GM18867 (cell line): ENCODE data around the gene NPTX1.

Source experiments
- ATAC-seq: cut with Tn5 transposase; IDR thresholded peaks from one replicate; pipeline ENCODE4 v1.9.1; 2021; ENCODE audit warnings: mild to moderate bottlenecking, moderate library complexity; ENCODE audit not compliant: unreplicated experiment

NPTX1 gene

DNA sequence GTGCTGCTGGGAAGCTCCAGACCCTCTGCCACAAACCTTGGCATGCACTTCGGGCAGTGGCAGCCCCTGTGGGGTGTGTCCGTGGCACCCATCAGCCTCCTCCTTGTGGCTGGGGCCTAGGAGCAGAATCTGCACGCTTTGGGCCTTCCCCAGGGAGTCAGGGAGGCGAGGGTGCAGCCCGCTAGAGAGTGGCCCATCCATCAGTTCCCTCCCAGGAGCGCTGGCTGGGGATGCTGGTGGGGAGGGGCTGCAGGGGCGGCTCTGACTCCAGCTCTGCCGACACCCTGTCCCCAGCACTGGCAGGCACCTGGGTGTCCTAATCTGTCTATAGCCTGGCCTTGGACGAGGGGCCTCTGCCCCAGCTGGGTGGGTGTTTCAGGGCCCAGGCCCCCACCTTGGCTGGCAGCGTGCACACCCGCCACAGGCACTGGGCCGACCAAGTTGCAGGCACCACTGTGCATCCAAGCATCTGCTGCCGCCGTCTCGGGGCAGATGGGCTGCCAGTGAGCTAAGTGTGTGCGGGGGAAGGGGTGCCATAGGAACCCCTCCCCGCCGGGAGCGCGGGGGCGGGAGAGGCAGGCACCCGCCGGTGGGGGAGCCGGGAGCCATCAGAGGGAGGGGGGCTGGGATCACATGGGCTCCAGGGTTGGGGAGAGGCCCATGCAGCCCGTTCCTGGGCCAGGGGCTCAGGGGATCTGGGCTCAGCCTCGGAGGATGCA is 31.2 kb downstream of the NPTX1 start:
- no peak for ATAC-seq

DNA sequence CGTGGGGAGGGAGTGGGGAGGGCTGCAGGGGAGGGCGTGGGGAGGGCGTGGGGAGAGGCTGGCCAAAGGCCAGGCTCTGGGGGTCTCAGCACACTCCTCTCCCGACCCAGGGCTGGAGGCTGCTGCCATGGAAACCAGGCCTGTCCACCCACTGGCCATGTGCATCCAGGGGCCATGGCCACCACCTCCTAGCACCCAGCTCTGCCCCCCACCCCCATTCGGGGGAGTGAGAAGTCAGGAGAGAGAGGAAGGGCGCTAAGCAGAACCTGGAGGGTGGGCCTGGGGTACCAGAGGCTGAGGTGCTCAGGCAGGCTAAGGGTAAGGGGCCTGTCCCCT is 31.8 kb downstream of the NPTX1 start:
- ATAC-seq = no peak

DNA sequence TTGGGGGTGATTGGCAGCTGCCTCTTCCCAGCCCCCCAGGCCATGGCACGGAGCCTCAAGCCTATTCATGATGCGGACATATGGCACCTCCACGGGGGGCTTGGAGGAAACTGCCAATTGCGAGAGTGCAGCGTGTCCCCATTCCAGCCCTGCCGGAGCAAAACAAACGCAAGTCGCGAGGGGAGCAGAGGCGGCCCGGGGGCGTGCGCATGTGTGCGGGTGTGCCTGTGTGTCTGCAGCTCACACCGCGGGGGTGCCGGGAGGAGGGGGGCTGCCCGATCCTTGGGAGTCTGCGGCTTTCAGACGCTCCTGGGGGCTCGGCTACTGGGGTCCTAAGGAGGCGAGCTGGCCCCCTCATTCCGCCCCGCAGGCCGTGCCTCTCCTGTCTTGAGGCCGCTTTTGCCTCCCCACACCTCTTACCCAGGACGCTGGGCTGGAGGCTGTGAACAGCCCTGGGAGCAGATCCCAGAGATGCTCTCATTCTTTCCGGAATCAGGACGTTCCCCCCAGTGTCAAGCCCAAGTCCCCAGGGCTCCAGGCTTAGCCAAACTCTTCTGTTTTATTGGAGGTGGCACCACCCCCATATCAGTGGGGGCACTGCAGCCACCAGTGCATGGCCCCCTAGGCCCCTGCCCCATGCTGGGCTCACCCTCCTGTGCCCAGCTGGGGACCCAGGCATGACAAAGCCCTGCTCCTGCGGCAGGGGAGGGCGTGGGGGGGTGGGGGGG is 32.3 kb downstream of the NPTX1 start:
- ATAC-seq = no peak

DNA sequence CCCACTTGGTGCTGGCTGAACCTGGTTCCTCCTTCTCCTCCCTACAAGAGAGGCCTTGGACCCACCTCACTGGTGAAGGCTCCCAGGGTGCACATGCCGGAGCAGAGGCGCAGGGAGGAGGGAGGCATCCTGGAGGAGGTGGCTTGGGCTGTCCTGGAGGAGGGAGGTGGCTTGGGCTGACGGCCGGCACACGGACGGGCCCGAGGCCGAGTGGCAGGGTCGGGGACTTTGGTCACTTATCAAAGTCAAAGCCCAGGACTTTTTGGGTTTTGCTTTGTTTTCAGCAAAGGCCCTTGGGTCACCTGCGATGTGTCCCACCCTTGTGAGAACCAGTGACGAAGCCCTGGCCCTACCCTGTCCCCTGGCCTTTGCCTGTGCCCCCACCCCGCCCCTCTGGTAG is 32.9 kb downstream of the NPTX1 start:
- ATAC-seq = no peak

DNA sequence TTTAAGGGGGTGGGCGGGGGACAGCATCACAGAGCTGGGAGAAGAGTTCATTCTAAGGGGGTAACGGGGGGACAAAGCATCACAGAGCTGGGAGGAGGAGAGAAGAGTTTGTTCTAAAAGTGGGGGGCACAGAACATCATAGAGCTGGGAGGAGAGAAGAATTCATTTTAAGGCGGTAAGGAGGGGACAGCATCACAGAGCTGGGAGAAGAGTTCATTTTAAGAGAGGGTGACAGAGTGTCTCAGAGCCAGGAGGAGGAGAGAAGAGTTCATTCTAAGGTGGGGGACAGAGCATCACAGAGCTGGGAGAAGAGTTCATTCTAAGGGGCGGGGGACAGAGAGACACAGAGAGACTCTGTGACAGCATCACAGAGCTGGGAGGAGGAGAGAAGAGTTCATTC is 33.6 kb downstream of the NPTX1 start:
- no peak for ATAC-seq

DNA sequence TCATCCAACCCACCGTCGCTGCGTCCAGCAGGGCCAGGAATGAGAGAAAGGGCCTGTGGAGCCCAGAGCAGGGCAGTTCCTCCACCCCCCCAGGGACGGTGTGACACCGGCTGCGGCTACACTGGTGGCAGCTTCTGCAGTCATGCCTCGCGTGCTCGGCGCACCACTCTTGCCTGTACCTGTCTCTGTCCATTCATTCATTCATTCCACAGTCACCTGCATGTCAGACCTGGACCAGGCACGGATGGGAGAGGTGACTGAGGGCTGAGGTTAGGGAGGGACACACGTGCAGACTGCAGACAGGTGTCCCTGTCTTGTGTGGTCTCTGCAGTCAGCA is 34.1 kb downstream of the NPTX1 start:
- no peak for ATAC-seq

DNA sequence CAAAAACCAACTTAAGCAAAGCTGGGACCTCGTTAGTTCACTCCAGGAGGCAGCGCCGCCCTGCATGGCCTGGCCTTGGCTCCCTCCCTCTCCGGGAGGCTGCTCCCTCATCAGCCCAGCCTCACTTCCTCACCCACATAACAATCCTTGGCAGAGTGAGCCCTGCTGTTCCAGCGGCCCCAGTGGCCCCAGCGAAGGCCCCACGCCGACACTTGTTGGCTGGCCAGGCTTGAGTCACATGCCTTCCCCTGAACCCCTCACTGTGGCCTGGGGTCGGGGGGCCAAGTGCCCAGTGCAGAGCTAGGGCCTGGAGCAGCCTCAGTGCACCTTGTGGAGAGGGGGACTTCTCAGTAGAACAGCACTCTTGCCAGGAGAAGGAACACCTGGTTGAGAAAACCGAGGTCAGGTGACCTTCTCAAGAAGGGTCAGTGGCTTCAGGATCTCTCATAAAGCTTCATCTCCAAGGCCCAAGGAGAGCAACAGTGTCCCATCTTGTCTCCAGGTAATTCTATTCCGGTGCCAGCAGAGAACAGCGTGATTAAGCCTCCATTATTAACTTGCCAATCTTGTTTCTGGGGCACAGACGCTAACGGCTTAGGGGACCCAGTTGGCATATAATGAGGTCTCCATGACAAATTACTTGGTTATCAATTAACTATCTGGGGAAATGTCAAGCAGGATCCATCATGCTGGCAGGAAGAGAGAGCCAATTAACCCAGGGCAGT is 34.6 kb downstream of the NPTX1 start:
- no peak for ATAC-seq

DNA sequence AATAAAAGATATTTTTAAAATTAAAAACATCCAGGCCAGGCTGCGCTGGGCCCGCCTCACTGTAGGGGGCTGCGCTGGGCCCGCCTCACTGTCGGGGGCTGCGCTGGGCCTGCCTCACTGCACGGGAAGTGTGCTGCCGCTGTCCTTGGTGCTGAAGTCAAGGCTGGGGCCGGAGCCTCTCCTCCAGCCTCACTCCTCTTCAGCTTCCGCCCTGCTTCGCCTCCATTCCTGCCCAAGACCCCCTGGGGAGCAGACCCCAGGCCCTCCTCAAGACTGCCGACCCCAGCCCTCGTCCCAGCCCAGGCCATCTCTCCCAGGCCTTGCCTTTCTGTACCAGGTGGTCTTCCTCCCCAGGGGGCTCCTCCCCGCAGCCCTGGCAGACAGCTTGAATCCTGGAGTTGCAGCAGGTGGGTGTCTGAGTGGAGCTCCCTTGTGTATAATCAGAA is 35.3 kb downstream of the NPTX1 start:
- no peak for ATAC-seq

DNA sequence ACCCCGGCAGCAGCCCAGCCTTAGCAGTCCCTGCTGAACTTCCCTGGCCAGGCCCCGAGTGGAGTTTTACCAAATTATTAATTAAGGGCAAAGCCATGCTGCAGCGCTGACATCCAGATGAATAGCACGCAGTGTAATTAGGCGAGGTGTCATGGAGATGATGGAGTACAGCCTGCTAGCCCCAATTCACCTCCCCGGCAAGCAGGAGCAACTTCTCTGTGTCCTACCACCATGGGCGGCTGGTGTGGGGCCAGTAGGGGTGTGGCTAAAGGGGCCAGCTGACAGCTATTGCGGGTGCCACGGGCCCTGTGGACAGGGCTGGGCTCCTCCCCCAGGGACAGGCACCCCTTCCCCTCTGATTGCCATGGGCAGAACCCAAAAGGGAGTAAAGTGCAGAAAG is 36.9 kb downstream of the NPTX1 start:
- no peak for ATAC-seq

DNA sequence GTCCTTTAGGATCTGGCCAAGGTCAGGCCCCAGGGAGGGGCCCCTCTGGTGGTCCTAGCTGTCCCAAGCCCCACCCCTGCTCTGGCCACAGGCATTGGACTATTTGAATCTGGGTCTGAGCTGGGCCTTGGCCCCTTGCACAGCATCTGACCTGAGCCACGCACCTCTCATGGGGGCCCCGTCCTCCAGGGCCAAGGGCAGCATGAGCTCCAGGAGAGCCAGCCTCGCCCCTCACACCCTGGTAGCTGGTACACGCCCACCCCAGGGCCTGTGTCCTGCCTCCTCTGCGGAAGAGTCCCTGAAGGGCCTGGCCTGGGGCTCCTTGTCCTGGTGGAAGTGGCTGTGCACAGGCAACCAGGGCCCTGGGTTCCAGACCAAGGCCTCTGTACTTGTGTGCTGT is 37.6 kb downstream of the NPTX1 start:
- no peak for ATAC-seq

DNA sequence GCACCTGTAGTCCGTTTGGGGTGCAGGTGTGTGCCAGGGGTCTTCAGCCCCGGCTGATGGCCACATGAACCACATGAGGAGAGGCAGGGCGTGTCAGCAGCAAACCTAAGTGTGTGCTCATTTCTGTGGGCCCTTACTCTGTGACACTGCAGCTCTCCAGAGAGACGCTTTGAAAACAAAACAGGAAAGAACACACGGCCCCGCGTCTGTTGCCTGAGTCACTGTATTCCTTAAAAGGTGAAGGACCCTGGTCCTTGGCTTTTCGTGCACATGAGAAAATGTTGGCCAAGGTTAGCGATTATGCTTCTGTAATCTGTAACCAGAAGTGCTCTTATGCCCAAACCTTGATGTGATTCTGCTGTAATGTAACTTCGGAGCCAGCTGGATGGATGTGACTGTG is 38.9 kb downstream of the NPTX1 start:
- ATAC-seq = no peak

DNA sequence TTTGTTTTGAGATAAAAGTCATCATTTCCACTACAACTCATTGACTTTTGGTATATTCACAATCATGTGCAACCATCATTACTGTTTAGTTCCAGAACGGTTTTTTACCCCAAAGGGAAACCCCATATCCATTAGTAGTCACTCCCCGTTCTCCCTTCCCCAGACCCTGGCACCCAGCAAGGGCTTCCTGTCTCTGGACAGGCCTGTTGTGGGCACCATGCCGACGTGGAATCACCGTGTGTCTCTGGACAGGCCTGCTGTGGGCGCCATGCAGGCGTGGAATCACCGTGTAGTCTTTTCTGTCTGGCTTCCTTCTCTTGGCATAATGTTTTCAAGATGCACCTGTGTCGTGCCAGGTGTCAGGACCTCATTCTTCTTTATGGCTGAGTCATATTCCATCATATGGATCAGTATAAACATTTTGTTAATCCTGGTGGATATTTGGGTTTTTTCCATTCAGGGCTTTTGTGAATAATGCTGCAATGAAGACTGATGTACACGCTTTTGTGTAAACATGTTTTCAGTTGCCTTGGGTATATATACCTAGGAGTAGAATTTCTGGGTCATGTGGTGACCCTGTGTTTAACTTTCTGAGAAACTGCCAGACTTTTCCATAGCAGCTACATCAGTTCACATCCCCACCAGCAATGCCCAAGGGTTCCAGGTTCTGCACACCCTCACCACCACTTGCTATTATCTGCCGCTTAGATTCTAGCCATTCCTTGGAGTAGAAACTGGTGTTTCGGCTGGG is 42.3 kb downstream of the NPTX1 start:
- ATAC-seq = no peak

DNA sequence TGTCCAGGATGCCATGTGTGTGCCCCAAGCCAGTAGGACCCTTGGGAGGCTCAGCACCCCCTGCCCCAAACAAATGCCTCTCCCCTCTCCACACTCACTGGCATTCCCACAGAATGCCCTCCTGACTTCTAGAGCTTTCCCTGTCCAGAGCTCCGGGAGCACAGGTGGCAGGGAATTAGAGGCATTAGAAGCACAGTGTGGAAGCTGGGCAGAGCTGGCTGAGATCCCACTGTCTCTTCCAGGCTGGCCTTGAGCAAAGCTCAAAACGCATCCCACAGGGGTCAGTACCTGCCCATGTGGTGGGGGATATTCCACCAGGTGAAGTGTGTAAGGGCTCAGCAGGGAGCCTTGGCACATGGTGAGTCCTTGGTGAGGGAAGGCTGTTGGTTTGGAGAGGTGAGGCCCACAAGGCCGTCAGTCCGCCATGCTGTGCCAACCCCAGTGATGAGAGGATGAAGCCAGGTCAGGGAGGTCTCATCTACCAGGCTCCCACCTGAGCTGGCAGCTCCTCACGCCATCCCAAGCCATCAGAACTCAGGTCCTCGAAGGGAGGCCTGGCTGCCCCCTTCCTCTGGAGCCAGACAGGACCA is 43.4 kb downstream of the NPTX1 start:
- ATAC-seq = no peak

DNA sequence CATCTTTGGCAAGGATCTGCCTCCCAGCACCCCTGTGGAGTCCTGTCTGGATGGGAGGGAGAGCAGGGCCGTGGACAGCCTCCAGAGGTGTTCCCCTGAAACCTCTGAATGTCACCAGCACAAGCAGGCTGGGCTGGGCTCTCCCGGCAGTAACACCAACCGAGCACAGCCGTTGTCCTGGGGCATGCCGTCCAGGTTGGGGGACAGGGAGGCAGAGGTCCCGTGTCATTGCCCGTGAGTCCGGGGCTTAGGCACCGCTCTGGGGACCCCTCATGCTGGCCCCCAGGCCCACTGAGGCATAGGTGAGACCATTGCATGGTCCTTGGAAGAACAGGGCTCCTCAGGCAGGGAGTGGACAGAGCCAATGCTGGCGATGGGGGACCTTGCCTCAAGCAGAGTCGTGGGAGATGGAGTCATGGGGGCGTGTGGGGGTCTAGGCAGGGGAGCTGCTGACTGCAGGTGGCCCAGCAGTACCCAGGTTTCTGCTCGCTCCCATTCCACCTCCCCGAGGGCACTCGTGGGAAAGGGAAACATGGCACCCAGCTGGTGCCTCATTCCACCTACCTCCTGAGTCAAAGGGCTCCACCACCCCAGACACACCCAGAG is 44.0 kb downstream of the NPTX1 start:
- no peak for ATAC-seq

DNA sequence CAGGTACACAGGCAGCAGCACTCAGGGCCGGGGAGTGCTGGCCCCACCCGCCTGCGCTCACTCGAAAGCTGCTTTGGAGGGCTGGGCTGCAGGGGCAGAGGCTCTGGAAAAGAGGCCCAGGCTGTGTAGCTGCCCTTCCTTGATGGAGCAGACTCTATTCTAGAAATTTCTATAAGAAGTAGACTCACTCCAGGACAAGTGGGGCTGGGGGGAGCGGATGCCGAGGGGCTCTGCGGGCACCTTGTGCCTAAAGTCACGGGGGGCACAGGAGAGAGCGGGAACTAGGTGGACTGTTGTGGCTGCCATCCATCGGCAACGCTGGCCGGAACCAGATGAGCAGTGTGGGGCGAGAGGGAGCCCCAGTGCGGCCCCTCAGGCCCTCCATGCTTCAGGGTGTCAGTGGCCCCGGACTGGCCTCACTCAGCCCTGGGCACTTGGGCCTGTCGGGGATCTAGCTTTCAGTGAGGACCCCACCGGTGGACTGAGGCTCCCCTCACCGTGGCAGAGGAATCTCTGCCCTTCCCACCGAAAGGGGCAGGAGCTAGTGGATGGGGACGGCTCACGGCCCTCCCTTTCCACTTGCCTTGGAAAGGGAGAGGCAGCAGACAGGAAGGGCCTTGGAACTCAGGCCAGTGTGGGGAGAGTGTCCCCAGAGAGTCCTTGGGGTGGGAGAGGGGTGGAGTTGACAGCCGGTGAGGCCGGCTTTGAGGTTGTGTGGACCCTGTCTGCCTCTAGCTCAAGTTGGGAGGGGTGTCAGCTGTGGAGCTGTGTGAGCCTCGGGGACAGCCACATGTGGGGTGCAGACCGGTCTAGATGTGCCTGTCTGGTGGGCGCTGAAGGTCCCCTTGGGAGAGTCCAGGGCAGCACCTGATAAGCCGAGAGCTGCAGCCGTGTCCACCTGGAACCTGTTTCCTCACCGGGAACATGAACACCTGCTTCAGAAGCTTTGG is 44.9 kb downstream of the NPTX1 start:
- ATAC-seq = no peak

DNA sequence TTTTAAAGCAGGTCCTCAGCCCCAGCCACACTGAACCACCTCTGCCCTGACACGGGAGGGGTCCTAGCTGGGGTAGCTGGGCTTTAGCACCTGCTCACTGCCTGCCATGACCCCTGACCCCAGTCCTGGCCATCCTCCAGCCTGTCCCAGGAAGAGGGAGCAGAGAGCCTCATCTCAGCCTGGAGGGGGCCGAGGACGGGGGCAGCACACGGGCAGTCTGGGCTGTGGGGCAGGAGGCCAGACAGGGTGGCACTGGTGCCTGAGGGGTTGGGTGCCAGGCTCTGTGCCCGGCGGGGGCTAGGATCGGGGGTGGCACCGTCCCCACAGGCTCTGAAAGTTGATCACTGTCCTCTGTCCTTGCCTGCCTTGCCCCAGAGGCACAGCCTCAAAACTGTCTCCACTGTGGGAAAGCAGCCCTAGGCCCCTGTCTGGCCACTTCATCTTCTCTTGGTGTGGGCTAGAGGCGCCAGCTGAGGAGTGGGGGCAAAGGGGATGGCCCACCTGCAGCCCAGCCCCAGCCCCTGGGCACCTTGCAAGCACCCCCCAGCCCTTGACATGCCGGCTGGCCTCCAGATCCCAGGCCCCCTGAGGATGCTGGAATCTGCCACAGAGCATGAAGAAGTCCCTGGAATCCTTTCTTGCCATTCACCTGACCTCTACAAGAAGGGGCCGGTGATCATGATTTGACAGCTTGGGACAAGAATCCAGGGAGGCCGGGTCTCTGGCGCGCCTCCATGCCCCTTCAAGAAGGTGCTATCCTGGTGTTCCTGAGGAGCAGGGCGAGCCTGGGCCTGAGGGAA is 45.8 kb downstream of the NPTX1 start:
- no peak for ATAC-seq

DNA sequence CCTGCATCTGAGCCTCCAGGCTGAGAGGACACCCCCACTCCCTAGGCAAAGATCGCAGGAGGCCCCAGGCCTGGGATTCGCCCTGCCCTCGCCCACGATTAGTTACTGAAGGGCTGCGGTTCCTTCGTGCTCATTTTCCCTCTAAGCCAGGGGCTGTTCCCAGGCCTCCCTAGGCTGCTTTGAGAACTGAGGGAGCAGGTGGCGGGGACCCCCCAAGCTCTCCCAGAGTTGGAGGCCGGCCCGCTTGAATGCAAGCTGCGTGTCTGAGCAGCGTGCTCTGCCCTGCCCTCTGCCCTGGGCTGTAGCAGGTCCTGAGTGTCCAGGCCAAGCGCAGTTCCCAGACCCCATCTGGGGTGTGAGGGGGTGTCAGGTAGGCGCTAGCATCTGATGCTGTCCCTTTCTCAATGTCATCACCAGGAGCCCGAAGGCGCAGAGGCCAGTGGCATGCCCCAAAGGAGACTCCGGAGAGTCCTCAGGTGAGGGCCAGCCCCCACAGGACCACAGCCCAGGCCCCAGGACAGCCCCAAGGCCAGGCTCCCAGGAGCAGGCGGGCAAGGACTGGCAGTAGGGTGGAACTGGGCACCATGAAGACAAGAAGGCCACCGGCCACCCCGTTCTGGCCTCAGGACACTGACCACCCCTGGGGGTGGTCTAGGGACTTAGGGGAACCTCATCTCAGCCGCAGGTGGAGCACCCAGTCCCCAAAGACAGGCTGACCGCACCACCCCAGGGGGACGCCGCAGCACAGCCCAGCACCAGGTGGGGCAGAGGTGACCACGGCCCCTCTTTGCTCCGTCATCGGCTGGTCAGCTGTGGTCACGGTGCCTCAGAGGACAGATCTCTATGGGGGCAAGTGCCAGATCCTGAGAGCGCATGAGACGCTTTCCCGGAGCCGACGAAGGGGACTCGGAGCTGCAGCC is 46.8 kb downstream of the NPTX1 start:
- ATAC-seq = no peak

DNA sequence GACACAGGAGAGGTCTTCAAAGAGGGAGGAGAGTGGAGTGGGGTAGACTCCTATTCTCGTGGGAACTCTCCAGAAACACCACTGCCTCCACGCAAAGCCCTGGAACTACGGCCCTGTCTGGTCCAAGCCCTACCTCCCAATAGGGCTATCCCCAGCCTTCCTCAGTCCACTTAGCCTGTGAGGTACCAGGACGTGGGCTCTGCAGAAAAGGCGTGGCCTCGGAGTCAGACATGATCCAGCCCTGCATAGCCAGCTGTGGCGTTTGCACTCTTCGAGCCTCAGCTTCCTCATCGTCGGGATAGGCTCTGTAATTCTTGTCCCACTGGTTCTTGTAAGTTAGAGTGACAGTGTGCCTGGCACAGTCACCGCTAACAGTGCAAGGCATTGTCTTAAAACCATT is 47.6 kb downstream of the NPTX1 start:
- ATAC-seq = no peak
